ENCODE results near the gene APBA2.

GRCh38 chr15:28891588-28891987 lies 5.8 kb downstream of the APBA2 start:
- no peak for TF ChIP-seq CTCF (IDR thresholded peaks at IDR 0.05; ENCODE audit: low read depth, low read length)
- TF ChIP-seq EZH2phosphoT487 (IDR thresholded peaks at IDR 0.05; ENCODE audit: low read depth), result no peak
